MM.1S (cell line): ENCODE results near the gene CD4.

ENCODE experiments used
- DNase-seq: peaks from one replicate; pipeline ENCODE4 v3.0.0-alpha.2; 2015
- H2AFZ ChIP-seq: fragments of 300-600 bp; sonication (generic); 2 replicates; pipeline ENCODE4 v1.6.0; 2016; ENCODE audit warnings: antibody characterized with exemption, low read length
- H3F3A ChIP-seq: fragments of 300-600 bp; sonication (generic); 2 replicates; pipeline ENCODE4 v1.6.1; 2016; ENCODE audit warnings: mild to moderate bottlenecking, antibody characterized with exemption, low read length, moderate library complexity, mixed read lengths; ENCODE audit not compliant: insufficient read depth
- H3K27ac ChIP-seq: fragments of 300-600 bp; sonication (generic); 2 replicates; pipeline ENCODE4 v1.5.1; 2016; ENCODE audit warnings: mild to moderate bottlenecking, low read length
- H3K27me3 ChIP-seq: fragments of 300-600 bp; sonication (generic); replicated peaks from 2 replicates; pipeline ENCODE4 v1.6.0; 2016; ENCODE audit warnings: low read length; ENCODE audit not compliant: insufficient read depth
- H3K36me3 ChIP-seq: fragments of 300-600 bp; sonication (generic); replicated peaks from 2 replicates; pipeline ENCODE4 v1.6.1; 2016; ENCODE audit warnings: mild to moderate bottlenecking, low read length, mixed read lengths; ENCODE audit not compliant: insufficient read depth
- H3K4me1 ChIP-seq: fragments of 300-600 bp; sonication (generic); 2 replicates; pipeline ENCODE4 v1.6.1; 2016; ENCODE audit warnings: low read length, mixed read lengths
- H3K4me2 ChIP-seq: fragments of 300-600 bp; sonication (generic); 2 replicates; pipeline ENCODE4 v1.6.0; 2016; ENCODE audit warnings: low read depth, low read length
- H3K4me3 ChIP-seq: fragments of 300-600 bp; sonication (generic); 2 replicates; pipeline ENCODE4 v1.5.1; 2016; ENCODE audit warnings: low read length, mixed read lengths
- H3K79me2 ChIP-seq: fragments of 300-600 bp; sonication (generic); 2 replicates; pipeline ENCODE4 v1.6.1; 2016; ENCODE audit warnings: mixed run types, low read length, mixed read lengths
- H3K9ac ChIP-seq: fragments of 300-600 bp; sonication (generic); 2 replicates; pipeline ENCODE4 v1.6.1; 2016; ENCODE audit warnings: low read length, mixed read lengths
- H3K9me2 ChIP-seq: fragments of 300-600 bp; sonication (generic); replicated peaks from 2 replicates; pipeline ENCODE4 v1.6.1; 2016; ENCODE audit warnings: mild to moderate bottlenecking, low read length, mixed read lengths; ENCODE audit not compliant: insufficient read depth
- H3K9me3 ChIP-seq: fragments of 300-600 bp; sonication (generic); replicated peaks from 2 replicates; pipeline ENCODE4 v1.6.1; 2016; ENCODE audit warnings: mild to moderate bottlenecking, low read length, mixed read lengths; ENCODE audit not compliant: insufficient read depth
- H4K20me1 ChIP-seq: fragments of 300-600 bp; sonication (generic); 2 replicates; pipeline ENCODE4 v1.6.1; 2016; ENCODE audit warnings: mild to moderate bottlenecking, low read length, moderate library complexity, mixed read lengths; ENCODE audit not compliant: insufficient read depth
- CTCF ChIP-seq: fragments of 300-600 bp; sonication (generic); IDR thresholded peaks from 2 replicates; pipeline ENCODE4 v1.5.1; 2016; ENCODE audit warnings: antibody characterized with exemption, low read length, mixed read lengths
- EZH2 ChIP-seq: fragments of 300-600 bp; sonication (generic); optimal IDR thresholded peaks from 2 replicates; pipeline ENCODE3; 2017; ENCODE audit warnings: low read depth, mild to moderate bottlenecking, antibody characterized with exemption, low read length, mixed read lengths
- EZH2phosphoT487 ChIP-seq: fragments of 300-600 bp; sonication (generic); IDR thresholded peaks from 2 replicates; pipeline ENCODE4 v1.6.1; 2018; ENCODE audit warnings: antibody characterized with exemption, low read length

The CD4 gene

GRCh38 chr12:6786416-6787094 lies 2.8 kb upstream of the CD4 start:
- no peaks in the 10 kb centered on the region for H3K9me3 ChIP-seq
- no peak overlapping the region for H3K4me2 ChIP-seq
- peaks cover 27% of the 10 kb centered on the region for H3K4me1 ChIP-seq
- no peak for DNase-seq
- no peak for TF ChIP-seq CTCF
- H3K27me3 ChIP-seq, result no peaks in the 10 kb centered on the region
- no peak overlapping the region for H2AFZ ChIP-seq
- peaks cover 6% of the 10 kb centered on the region for H3F3A ChIP-seq
- H4K20me1 ChIP-seq, result no peaks in the 10 kb centered on the region
- no peak overlapping the region for H3K9ac ChIP-seq
- H3K36me3 ChIP-seq, result no peaks in the 10 kb centered on the region
- no peaks in the 10 kb centered on the region for H3K79me2 ChIP-seq
- no peak overlapping the region for H3K27ac ChIP-seq
- H3K4me3 ChIP-seq, result no peak overlapping the region
- no peaks in the 10 kb centered on the region for H3K9me2 ChIP-seq

- Histone ChIP-seq H3K9ac (no peak overlapping the region), H4K20me1 (no peaks in the 10 kb centered on the region), H3K9me2 (no peaks in the 10 kb centered on the region), H2AFZ (no peak overlapping the region), H3K4me3 (no peak overlapping the region), H3K36me3 (no peaks in the 10 kb centered on the region), H3F3A (peaks cover 6% of the 10 kb centered on the region), H3K4me1 (peaks cover 26% of the 10 kb centered on the region), H3K27ac (no peak overlapping the region), H3K9me3 (no peaks in the 10 kb centered on the region), H3K79me2 (no peaks in the 10 kb centered on the region), H3K27me3 (no peaks in the 10 kb centered on the region), H3K4me2 (no peak overlapping the region)
- no peak for TF ChIP-seq CTCF
- TF ChIP-seq EZH2phosphoT487, result no peak
- no peak for TF ChIP-seq EZH2
- no peak for DNase-seq
These were observed 2.0 kb upstream of the CD4 start for GRCh38 chr12:6787309-6787708.

DNA sequence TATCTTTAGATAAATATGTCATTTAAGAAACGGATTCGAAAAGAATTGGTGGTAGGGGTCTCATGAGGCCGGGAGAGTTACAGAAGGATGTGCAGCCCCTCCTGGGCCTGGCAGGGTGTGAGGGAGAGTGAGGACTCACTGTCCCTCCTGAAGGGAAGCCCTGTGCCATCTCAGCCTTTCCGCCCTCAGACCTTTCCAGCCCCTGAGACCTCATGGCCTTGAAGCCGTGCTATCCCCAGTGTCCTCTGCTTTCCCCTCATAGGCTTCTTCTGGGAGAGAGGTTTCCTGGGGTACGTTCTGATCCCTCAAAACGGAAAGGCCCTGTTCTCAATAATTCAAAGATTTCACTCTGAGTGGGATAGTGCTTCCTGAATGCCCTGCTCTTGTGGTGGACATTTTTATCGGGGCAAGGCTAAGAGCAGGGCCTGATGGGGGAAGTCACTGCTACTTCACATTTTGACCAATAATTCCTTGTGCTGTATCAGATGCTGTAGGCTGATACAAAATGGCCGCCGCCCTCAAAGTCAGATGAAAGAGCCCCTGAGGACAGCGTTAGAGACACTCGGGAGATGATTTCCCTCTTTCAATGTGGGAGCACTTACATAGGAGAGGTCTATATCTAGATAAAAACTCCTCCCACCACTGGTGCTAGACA lies 1.3 kb downstream of the CD4 start:
- no peaks in the 10 kb centered on the region for H3K36me3 ChIP-seq
- no peak overlapping the region for H3K27ac ChIP-seq
- no peak overlapping the region for H3K4me2 ChIP-seq
- H3F3A ChIP-seq, result no peaks in the 10 kb centered on the region
- no peak overlapping the region for H3K4me3 ChIP-seq
- no peaks in the 10 kb centered on the region for H4K20me1 ChIP-seq
- DNase-seq, result no peak
- no peaks in the 10 kb centered on the region for H3K79me2 ChIP-seq
- no peaks in the 10 kb centered on the region for H3K27me3 ChIP-seq
- H3K4me1 ChIP-seq, result no peaks in the 10 kb centered on the region
- no peaks in the 10 kb centered on the region for H3K9me2 ChIP-seq
- no peak for TF ChIP-seq EZH2phosphoT487
- TF ChIP-seq EZH2, result no peak
- TF ChIP-seq CTCF, result no peak
- no peaks in the 10 kb centered on the region for H3K9me3 ChIP-seq
- H2AFZ ChIP-seq, result no peak overlapping the region
- no peak overlapping the region for H3K9ac ChIP-seq
